ENCODE measurements around the gene OXTR. TPM values are rescaled to one million over a fixed set of nuclear protein-coding genes. Genes with fewer than 3 reads are reported as not detected.

Gene OXTR
- total RNA-seq, 1 donor from 2014 or later: 13.5 TPM

DNA sequence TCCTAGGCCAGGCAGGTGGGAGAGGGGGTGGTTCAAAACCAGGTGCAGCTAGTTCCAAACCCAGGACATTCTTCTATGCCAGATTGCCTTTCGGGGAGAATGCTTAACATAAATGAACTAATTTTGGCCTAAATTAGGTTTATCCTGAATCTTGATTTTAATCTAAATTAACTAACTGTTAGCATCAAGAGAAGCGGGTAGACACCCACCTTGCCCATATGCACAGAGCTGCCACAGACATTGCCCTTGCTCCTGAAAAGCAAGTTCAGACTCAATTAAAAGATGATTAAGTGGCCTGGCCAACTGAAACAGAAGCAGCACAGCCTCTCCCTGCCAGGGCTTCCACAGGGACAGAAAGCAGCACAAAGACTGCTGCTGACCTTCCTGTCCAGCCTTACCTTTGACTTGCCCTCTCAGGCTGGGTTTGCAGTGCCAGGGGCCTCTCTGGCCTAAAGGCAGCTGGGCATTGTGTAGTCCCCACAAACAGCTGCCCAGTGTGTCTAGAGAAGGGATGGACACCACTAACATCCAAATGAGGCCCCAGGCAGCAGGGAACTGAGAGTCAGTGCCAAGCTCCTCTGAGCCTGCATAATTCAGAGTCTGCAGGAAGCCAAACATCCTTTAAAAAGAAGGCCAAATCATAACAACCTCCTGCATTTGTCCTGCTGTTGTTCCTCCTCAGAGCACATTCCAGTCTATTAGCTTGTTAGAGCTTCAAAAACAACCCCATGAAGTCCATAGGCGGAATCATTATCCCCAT is 15.4 kb upstream of the OXTR start:
- H3K4me1 Mint-ChIP-seq: no peaks in the 10 kb centered on the region
- DNase-seq (ENCODE audit: low spot score in 2 of 2, unreplicated experiment in 2 of 2): no peak
- peaks cover 29% of the 10 kb centered on the region for H3K9me3 Mint-ChIP-seq
- no peak overlapping the region for H3K27ac Mint-ChIP-seq
- H3K4me3 Mint-ChIP-seq: no peak overlapping the region
- TF ChIP-seq, protein P1, sequence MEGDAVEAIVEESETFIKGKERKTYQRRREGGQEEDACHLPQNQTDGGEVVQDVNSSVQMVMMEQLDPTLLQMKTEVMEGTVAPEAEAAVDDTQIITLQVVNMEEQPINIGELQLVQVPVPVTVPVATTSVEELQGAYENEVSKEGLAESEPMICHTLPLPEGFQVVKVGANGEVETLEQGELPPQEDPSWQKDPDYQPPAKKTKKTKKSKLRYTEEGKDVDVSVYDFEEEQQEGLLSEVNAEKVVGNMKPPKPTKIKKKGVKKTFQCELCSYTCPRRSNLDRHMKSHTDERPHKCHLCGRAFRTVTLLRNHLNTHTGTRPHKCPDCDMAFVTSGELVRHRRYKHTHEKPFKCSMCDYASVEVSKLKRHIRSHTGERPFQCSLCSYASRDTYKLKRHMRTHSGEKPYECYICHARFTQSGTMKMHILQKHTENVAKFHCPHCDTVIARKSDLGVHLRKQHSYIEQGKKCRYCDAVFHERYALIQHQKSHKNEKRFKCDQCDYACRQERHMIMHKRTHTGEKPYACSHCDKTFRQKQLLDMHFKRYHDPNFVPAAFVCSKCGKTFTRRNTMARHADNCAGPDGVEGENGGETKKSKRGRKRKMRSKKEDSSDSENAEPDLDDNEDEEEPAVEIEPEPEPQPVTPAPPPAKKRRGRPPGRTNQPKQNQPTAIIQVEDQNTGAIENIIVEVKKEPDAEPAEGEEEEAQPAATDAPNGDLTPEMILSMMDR (IDR thresholded peaks at IDR 0.05; ENCODE audit: unreplicated experiment): no peak
- no peaks in the 10 kb centered on the region for H3K27me3 Mint-ChIP-seq (ENCODE audit: low read depth)
- H3K36me3 Mint-ChIP-seq: peaks cover 5% of the 10 kb centered on the region

GRCh38 chr3:8780279-8780678 is 10.9 kb upstream of the OXTR start:
- no peak overlapping the region for H3K27ac Mint-ChIP-seq
- H3K4me3 Mint-ChIP-seq: no peak overlapping the region
- TF ChIP-seq, protein P1 (IDR thresholded peaks at IDR 0.05; ENCODE audit: unreplicated experiment): no peak
- peaks cover 7% of the 10 kb centered on the region for H3K9me3 Mint-ChIP-seq
- no peaks in the 10 kb centered on the region for H3K27me3 Mint-ChIP-seq (ENCODE audit: low read depth)
- peaks cover 15% of the 10 kb centered on the region for H3K4me1 Mint-ChIP-seq
- H3K36me3 Mint-ChIP-seq: no peaks in the 10 kb centered on the region
- DNase-seq (ENCODE audit: low spot score in 2 of 2, unreplicated experiment in 2 of 2): no peak

DNA sequence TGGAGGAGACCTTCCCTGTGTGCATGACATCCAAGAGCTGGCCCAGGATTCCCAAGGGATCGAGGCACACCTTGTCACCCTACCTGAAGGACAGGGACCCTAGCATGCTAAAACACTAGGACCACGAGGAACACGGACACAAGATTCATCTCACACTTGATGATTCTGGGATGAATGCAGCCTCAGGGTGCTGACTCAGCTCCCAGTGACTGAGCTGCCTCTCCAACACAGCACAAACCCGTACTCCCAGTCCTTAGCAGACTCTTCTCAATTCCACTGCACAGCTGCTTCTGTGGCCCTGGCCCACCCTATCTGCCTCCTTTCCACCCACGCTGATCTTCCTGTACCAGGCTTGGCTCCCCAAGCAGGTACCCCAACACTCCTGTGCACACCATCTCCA is 9.1 kb upstream of the OXTR start:
- no peaks in the 10 kb centered on the region for H3K27me3 Mint-ChIP-seq (ENCODE audit: low read depth)
- DNase-seq (ENCODE audit: low spot score in 2 of 2, unreplicated experiment in 2 of 2): no peak
- H3K9me3 Mint-ChIP-seq: peaks cover 8% of the 10 kb centered on the region
- H3K4me3 Mint-ChIP-seq: no peak overlapping the region
- no peak overlapping the region for H3K27ac Mint-ChIP-seq
- TF ChIP-seq, protein P1 (IDR thresholded peaks at IDR 0.05; ENCODE audit: unreplicated experiment): no peak
- H3K4me1 Mint-ChIP-seq: peaks cover 15% of the 10 kb centered on the region
- no peaks in the 10 kb centered on the region for H3K36me3 Mint-ChIP-seq

DNA sequence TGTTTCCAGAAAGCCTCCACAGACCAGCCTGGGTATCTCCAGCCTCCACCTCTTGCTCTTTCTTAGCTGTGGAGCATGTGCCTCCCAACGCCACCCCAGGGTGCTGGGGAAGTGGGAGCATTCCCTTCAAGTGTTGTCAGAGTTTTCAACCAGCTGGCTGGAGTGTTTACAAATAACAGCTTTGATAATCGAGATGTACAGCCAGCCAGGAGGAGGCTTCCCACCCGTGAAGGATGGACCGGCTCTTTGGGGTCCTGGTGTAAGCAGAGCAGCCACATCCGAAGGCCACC is 8.5 kb upstream of the OXTR start:
- TF ChIP-seq, protein P1 (IDR thresholded peaks at IDR 0.05; ENCODE audit: unreplicated experiment): no peak
- H3K9me3 Mint-ChIP-seq: peaks cover 10% of the 10 kb centered on the region
- peaks cover 15% of the 10 kb centered on the region for H3K4me1 Mint-ChIP-seq
- DNase-seq (ENCODE audit: low spot score in 2 of 2, unreplicated experiment in 2 of 2): no peak
- H3K36me3 Mint-ChIP-seq: no peaks in the 10 kb centered on the region
- no peaks in the 10 kb centered on the region for H3K27me3 Mint-ChIP-seq (ENCODE audit: low read depth)
- H3K4me3 Mint-ChIP-seq: no peak overlapping the region
- H3K27ac Mint-ChIP-seq: no peak overlapping the region

DNA sequence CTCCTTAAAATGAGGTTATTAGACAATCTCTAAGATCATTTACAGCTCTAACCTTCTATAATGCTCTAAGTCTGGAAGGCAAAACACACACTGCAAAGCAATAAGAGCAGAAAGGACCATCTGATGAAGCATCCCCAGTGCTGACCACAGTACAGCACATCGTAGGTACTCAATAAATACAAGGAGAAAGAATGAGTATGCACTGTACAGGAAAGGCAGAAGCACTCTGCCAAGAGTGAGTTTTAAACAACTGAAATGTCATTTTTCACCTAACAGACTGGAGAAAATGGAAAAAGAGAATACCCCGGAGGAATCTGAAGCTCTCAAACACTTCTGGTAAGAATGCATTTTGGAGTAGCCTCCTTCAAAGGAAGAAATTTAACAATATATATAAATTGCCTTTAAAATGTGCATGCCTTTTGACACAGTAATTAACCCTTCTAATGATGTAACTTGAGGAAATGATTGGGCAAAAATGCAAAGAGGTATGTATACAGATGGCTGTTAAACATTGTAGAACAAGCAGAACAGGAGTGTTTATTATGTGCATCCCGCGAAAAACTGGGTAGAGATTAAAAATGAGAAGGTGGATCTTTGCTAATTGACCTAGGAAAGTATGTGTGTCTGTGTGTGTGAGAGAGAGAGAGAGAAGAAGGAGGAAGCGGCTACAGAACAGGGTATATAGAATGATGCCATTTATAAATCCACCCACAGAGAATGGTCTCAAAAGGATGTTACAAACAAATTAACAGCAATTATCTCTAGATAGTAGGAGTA is 8.0 kb upstream of the OXTR start:
- H3K27ac Mint-ChIP-seq: peak overlapping the region; percentile 18
- no peaks in the 10 kb centered on the region for H3K36me3 Mint-ChIP-seq
- TF ChIP-seq, protein P1 (IDR thresholded peaks at IDR 0.05; ENCODE audit: unreplicated experiment): no peak
- no peak for DNase-seq (ENCODE audit: low spot score in 2 of 2, unreplicated experiment in 2 of 2)
- peaks cover 15% of the 10 kb centered on the region for H3K4me1 Mint-ChIP-seq
- H3K4me3 Mint-ChIP-seq: no peak overlapping the region
- no peaks in the 10 kb centered on the region for H3K27me3 Mint-ChIP-seq (ENCODE audit: low read depth)
- peaks cover 10% of the 10 kb centered on the region for H3K9me3 Mint-ChIP-seq
